Astrocyte (in vitro differentiated cells and primary cell): ENCODE data around the gene RAB40C. TPM values are rescaled to one million over a fixed set of nuclear protein-coding genes. Genes with fewer than 3 reads are reported as not detected.
A peak's percentile ranks its signal among the peaks of the same experiment; 100 is the strongest.

Experiments used
- DNase-seq: peaks from one replicate; pipeline ENCODE4 v3.0.0-alpha.2; 2010; ENCODE audit warnings: low read depth
- FAIRE-seq: peaks from 2 replicates; lab custom pipeline; 2011; peaks lifted over from hg19 to GRCh38; lab: Jason Lieb, UNC
- H2AFZ ChIP-seq: 2 replicates; pipeline ENCODE4 v1.6.0; 2012; ENCODE audit warnings: low read depth, low read length, inconsistent platforms
- H3K27ac ChIP-seq: 2 replicates; pipeline ENCODE4 v1.5.1; 2011; ENCODE audit warnings: low read depth, low read length, inconsistent platforms
- H3K27me3 ChIP-seq: 2 replicates; pipeline ENCODE4 v1.6.0; 2011; ENCODE audit warnings: low read length, inconsistent platforms; ENCODE audit not compliant: insufficient read depth
- H3K36me3 ChIP-seq: 2 replicates; pipeline ENCODE4 v1.5.1; 2011; ENCODE audit warnings: low read length, inconsistent platforms; ENCODE audit not compliant: insufficient read depth
- H3K4me1 ChIP-seq: 2 replicates; pipeline ENCODE4 v1.5.1; 2011; ENCODE audit warnings: low read length, inconsistent platforms; ENCODE audit not compliant: insufficient read depth
- H3K4me2 ChIP-seq: 2 replicates; pipeline ENCODE4 v1.6.0; 2012; ENCODE audit warnings: low read length, inconsistent platforms
- H3K4me3 ChIP-seq: 2 replicates; pipeline ENCODE4 v1.5.1; 2011; ENCODE audit warnings: low read depth, mild to moderate bottlenecking, low read length, inconsistent platforms; ENCODE audit not compliant: insufficient read depth
- H3K79me2 ChIP-seq: 2 replicates; pipeline ENCODE4 v1.6.0; 2012; ENCODE audit warnings: mild to moderate bottlenecking, low read length, inconsistent platforms; ENCODE audit not compliant: insufficient read depth
- H3K9ac ChIP-seq: 2 replicates; pipeline ENCODE4 v1.6.0; 2012; ENCODE audit warnings: mild to moderate bottlenecking, low read length, inconsistent platforms
- H3K9me3 ChIP-seq: 2 replicates; pipeline ENCODE4 v1.5.1; 2012; ENCODE audit warnings: low read depth, mild to moderate bottlenecking, low read length, inconsistent platforms; ENCODE audit not compliant: insufficient read depth
- H4K20me1 ChIP-seq: 2 replicates; pipeline ENCODE4 v1.6.0; 2012; ENCODE audit warnings: low read length, inconsistent platforms; ENCODE audit not compliant: insufficient read depth
- H3K27ac Mint-ChIP-seq: one replicate; pipeline ENCODE4 v1.8.0; 2021; ENCODE audit warnings: mild to moderate bottlenecking, mixed read lengths; ENCODE audit not compliant: unreplicated experiment
- H3K27me3 Mint-ChIP-seq: one replicate; pipeline ENCODE4 v1.8.0; 2021; ENCODE audit warnings: low read depth, mixed read lengths; ENCODE audit not compliant: unreplicated experiment
- H3K36me3 Mint-ChIP-seq: one replicate; pipeline ENCODE4 v1.8.0; 2021; ENCODE audit warnings: low read depth, mixed read lengths; ENCODE audit not compliant: unreplicated experiment
- H3K4me1 Mint-ChIP-seq: one replicate; pipeline ENCODE4 v1.8.0; 2021; ENCODE audit warnings: low read depth, mixed read lengths; ENCODE audit not compliant: unreplicated experiment
- H3K4me3 Mint-ChIP-seq: one replicate; pipeline ENCODE4 v1.8.0; 2021; ENCODE audit warnings: mild to moderate bottlenecking, moderate library complexity, mixed read lengths; ENCODE audit not compliant: unreplicated experiment
- H3K9me3 Mint-ChIP-seq: one replicate; pipeline ENCODE4 v1.8.0; 2021; ENCODE audit warnings: mild to moderate bottlenecking, mixed read lengths; ENCODE audit not compliant: unreplicated experiment
- EZH2 ChIP-seq: IDR thresholded peaks from 2 replicates; pipeline ENCODE4 v1.6.1; 2012; ENCODE audit warnings: mild to moderate bottlenecking, low read length, inconsistent platforms; ENCODE audit not compliant: insufficient read depth
- total RNA-seq: library from RNA; stranded (reverse); gene quantifications from 2 replicates; pipeline ENCODE4 v1.2.1, GENCODE V29; 2021
- TF ChIP-seq, protein P1 (sequence below): IDR thresholded peaks from 2 replicates; pipeline ENCODE4 v1.5.1; 2011; ENCODE audit warnings: low read depth, mild to moderate bottlenecking, inconsistent platforms, low read length, moderate library complexity; ENCODE audit not compliant: insufficient read depth

RAB40C gene
- total RNA-seq, 1 donor from 2014 or later: 13.0 TPM

DNA sequence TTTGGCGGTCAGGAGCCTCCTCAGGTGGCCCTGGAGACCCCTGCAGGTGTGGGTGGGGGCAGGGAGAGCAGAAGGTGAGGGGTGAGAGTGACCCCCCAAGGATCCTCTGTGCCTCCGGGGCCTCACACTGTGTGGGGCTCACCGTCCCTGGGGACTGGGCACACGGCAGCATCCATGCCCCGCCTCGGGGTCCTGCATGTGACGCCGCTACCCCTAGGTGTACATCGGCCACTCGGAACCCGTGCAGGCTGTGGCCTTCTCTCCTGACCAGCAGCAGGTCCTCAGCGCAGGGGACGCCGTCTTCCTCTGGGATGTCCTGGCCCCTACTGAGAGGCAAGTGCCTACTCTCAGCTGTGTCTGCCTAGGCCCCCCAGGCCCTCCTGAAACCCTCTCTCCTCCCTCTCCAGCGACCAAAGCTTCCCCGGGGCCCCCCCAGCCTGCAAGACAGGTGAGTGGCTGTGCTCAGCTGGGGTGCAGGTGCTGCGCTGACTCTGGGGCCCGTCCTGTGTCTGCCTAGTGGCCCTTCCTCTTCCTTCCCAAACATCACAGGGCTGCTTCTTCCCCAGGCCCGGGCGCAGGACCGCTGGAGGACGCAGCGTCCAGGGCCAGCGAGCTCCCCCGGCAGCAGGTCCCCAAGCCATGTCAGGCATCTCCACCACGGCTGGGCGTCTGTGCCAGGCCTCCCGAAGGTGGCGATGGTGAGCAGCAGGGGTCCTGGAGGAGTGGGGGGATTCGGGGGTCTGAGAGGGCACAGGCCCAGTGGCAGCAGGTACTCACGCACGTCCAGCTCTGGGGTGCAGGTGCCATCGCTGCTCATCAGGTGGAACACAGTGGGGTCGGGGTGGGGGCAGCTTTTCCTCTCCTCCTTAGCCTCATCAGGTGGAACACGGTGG is 69.1 kb downstream of the RAB40C start:
- H3K9me3 ChIP-seq: no peaks in the 10 kb centered on the region
- H3K36me3 ChIP-seq: no peaks in the 10 kb centered on the region
- H3K4me1 ChIP-seq: no peaks in the 10 kb centered on the region

DNA sequence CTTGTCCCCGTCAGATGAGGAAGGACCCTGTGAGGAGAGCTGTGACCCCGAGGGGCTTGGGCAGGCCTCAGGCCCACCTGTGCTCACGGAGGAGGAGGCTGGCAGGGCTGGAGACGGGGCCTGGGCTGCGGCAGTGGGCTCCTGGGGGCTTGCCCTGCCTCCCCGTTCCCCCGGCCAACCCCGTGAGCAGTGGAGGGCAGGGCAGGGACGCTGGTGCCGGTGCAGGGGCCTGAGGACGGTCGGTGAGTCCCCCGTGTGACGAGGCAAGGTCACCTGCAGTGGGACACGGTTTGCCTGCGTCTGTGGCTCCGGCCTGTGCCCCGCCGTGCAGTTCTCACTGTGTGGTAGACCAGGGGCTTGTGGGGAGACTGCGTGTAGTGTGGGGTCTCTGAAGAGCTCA is 69.8 kb downstream of the RAB40C start:
- no peaks in the 10 kb centered on the region for H3K4me1 ChIP-seq
- no peak for FAIRE-seq
- no peak overlapping the region for H3K9ac ChIP-seq
- no peak overlapping the region for H3K4me3 Mint-ChIP-seq
- H2AFZ ChIP-seq: no peak overlapping the region
- no peaks in the 10 kb centered on the region for H4K20me1 ChIP-seq
- no peaks in the 10 kb centered on the region for H3K27me3 ChIP-seq
- TF ChIP-seq, protein P1, sequence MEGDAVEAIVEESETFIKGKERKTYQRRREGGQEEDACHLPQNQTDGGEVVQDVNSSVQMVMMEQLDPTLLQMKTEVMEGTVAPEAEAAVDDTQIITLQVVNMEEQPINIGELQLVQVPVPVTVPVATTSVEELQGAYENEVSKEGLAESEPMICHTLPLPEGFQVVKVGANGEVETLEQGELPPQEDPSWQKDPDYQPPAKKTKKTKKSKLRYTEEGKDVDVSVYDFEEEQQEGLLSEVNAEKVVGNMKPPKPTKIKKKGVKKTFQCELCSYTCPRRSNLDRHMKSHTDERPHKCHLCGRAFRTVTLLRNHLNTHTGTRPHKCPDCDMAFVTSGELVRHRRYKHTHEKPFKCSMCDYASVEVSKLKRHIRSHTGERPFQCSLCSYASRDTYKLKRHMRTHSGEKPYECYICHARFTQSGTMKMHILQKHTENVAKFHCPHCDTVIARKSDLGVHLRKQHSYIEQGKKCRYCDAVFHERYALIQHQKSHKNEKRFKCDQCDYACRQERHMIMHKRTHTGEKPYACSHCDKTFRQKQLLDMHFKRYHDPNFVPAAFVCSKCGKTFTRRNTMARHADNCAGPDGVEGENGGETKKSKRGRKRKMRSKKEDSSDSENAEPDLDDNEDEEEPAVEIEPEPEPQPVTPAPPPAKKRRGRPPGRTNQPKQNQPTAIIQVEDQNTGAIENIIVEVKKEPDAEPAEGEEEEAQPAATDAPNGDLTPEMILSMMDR: no peak
- TF ChIP-seq EZH2: no peak
- no peaks in the 10 kb centered on the region for H3K9me3 ChIP-seq
- H3K36me3 Mint-ChIP-seq: peaks cover 2% of the 10 kb centered on the region
- no peaks in the 10 kb centered on the region for H3K27me3 Mint-ChIP-seq
- no peaks in the 10 kb centered on the region for H3K4me1 Mint-ChIP-seq
- H3K4me3 ChIP-seq: no peak overlapping the region
- no peak overlapping the region for H3K4me2 ChIP-seq
- no peak for DNase-seq
- no peaks in the 10 kb centered on the region for H3K79me2 ChIP-seq
- H3K27ac ChIP-seq: no peak overlapping the region
- H3K27ac Mint-ChIP-seq: no peak overlapping the region
- no peaks in the 10 kb centered on the region for H3K9me3 Mint-ChIP-seq
- no peaks in the 10 kb centered on the region for H3K36me3 ChIP-seq

More for the DNA sequence above, 69.1 kb downstream of the RAB40C start:
- TF ChIP-seq, protein P1: no peak
- TF ChIP-seq EZH2: no peak
- H3K27me3 ChIP-seq: no peaks in the 10 kb centered on the region
- FAIRE-seq (no peak), DNase-seq (no peak)
- no peaks in the 10 kb centered on the region for H3K79me2 ChIP-seq
- peaks cover under 1% of the 10 kb centered on the region for H3K36me3 Mint-ChIP-seq
- H3K4me2 ChIP-seq: no peak overlapping the region
- H3K4me3 Mint-ChIP-seq: no peak overlapping the region
- H3K4me3 ChIP-seq: no peak overlapping the region
- H3K27ac ChIP-seq: no peak overlapping the region
- H3K27me3 Mint-ChIP-seq: no peaks in the 10 kb centered on the region
- H3K9ac ChIP-seq: no peak overlapping the region
- no peak overlapping the region for H2AFZ ChIP-seq
- no peaks in the 10 kb centered on the region for H3K9me3 Mint-ChIP-seq
- H3K27ac Mint-ChIP-seq: no peak overlapping the region
- no peaks in the 10 kb centered on the region for H3K4me1 Mint-ChIP-seq
- no peaks in the 10 kb centered on the region for H4K20me1 ChIP-seq

DNA sequence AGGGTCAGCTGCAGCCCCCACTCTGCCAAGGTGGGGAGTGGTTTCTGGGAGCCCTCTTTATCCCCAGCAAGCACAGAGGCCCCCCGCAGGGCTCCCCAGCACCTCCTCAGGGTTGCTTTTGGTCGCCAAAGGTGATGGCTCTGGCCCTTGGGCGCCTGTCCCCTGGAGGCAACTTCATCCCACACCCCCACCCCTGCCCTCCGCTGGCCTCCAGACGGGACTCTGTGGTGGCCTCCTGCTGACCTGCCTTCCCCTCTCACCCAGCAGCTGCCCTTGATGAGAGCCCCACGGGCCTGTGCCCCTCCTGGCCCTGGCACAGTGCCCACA is 70.2 kb downstream of the RAB40C start:
- Histone ChIP-seq H3K4me1 (no peaks in the 10 kb centered on the region), H3K27me3 (no peaks in the 10 kb centered on the region), H3K4me2 (no peak overlapping the region), H3K36me3 (no peaks in the 10 kb centered on the region), H3K27ac (no peak overlapping the region), H3K9ac (no peak overlapping the region), H3K79me2 (no peaks in the 10 kb centered on the region), H2AFZ (peak overlapping the region; percentile 47), H3K9me3 (no peaks in the 10 kb centered on the region), H3K4me3 (no peak overlapping the region), H4K20me1 (no peaks in the 10 kb centered on the region)
- Mint-ChIP-seq H3K4me1 (no peaks in the 10 kb centered on the region), H3K4me3 (no peak overlapping the region), H3K27me3 (no peaks in the 10 kb centered on the region), H3K9me3 (no peaks in the 10 kb centered on the region), H3K27ac (no peak overlapping the region), H3K36me3 (peaks cover 2% of the 10 kb centered on the region)
- FAIRE-seq (no peak), DNase-seq (no peak)
- TF ChIP-seq, protein P1: no peak
- TF ChIP-seq EZH2: no peak
